ENCODE results near the gene ARMC9.

The ARMC9 gene

DNA sequence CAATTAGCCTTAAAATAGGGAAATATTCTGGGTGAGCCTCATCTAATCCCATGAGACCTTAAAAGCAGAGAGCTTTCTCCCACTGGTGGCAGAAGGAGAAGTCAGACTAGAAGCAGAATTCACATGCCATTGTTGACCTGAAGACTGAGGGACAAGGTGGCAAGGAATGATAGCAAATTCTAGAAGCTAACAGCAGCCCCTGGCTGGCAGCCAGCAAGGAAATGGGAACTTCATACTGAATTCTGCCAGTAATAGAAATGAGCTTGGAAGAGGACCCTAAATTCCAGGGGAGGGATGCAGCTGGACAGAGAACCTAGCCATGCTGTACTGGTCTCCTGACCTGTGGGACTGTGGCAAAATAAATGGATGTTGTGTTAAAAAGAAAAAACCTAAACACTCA is 216.6 kb downstream of the ARMC9 start:
- Mint-ChIP-seq H3K27me3 (peaks cover 22% of the 10 kb centered on the region), H3K27ac (no peak overlapping the region), H3K9me3 (ENCODE audit: low read depth) (peaks cover 4% of the 10 kb centered on the region), H3K4me3 (no peak overlapping the region), H3K36me3 (peaks cover 4% of the 10 kb centered on the region), H3K4me1 (ENCODE audit: low read depth) (peaks cover 5% of the 10 kb centered on the region)

DNA sequence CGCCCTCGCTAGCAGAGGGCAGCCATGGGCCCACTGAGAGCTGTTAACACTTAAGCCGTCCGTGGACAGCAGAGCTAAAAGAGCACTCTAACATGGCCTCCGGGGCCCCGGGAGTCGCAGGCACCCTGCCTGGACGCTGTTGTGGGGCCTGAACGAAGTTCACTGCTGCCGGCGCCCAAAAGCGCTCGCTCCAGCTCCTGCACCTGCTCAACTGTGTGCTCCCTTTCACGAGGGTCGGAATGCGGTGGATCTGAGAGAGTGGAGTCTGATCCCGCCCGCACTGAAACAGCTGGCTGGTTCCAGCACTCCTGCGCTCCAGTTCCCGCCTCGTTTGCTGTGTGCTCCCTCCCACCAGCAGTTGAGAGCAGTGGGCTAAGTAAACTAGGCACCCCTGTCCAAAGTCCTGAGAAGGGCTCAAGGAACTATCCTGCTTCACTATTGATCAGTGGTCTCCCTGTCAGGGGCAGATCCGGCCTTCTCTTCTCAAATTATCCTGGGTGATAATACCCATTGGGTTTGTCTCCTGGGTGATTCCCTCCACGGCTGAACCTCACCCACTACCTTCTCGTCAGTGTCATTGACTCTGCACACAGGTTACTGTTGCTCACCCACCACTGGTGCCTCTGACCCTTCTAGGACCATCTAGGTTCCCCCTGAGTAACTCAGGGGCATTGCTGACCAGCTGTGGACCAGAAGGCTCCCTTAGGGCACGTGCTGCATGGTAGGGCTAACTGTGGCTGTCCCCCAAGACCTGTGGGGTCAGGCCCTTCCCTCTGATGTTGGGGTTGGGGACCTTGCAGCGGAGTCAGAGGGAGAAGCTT is 220.6 kb downstream of the ARMC9 start:
- H3K4me1 Mint-ChIP-seq (ENCODE audit: low read depth): no peaks in the 10 kb centered on the region
- no peak overlapping the region for H3K4me3 Mint-ChIP-seq
- no peaks in the 10 kb centered on the region for H3K9me3 Mint-ChIP-seq (ENCODE audit: low read depth)
- H3K36me3 Mint-ChIP-seq: no peaks in the 10 kb centered on the region
- H3K27ac Mint-ChIP-seq: no peak overlapping the region
- H3K27me3 Mint-ChIP-seq: peaks cover 10% of the 10 kb centered on the region

DNA sequence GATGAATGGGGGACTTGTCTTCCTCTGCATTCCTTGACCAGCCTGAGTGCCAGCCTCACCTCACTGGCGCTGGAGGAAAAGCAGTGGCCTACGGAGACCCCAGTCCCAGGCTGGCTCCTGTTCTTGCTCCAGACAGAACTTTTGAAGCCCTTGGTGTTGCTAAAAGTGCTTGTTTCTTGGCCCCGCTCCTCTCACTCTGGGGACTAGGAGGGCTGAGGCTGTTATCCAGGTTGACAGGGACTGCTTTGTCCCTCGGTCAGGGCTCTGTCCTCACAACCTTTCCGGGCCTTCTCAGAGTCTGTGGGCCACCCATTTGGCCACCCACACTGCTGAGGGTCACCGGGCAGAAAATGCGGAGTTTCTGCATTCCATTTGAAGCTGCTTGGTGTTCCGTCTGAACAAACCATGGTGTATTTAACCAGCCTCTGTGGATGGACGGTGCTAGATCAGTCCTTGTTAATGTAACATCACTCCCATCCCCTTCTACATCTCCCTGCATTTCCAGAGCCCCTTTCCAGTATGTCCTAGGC is 222.7 kb downstream of the ARMC9 start:
- Mint-ChIP-seq H3K4me1 (ENCODE audit: low read depth) (peaks cover 2% of the 10 kb centered on the region), H3K9me3 (ENCODE audit: low read depth) (no peaks in the 10 kb centered on the region), H3K27me3 (peaks cover 5% of the 10 kb centered on the region), H3K27ac (no peak overlapping the region), H3K36me3 (no peaks in the 10 kb centered on the region), H3K4me3 (no peak overlapping the region)

DNA sequence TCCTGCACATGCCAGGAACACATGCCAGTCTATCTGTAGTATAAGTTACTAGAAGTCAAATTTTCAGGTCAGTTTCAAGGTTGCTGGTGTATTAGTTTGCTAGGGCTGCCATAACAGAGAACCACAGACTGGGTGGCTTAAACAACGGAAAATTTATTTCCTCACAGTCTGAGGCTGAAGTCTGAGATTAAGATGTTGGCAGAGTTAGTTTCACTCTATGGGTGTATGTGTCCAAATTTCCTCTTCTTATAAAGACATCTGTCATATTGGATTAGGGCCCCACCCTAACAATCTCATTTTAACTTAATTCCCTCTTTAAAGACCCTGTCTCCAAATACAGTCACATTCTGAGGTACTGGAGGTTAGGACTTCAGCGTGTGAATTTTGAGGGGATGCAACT is 223.6 kb downstream of the ARMC9 start:
- Mint-ChIP-seq H3K4me3 (no peak overlapping the region), H3K27me3 (peaks cover 5% of the 10 kb centered on the region), H3K4me1 (ENCODE audit: low read depth) (peaks cover 4% of the 10 kb centered on the region), H3K9me3 (ENCODE audit: low read depth) (no peaks in the 10 kb centered on the region), H3K36me3 (no peaks in the 10 kb centered on the region), H3K27ac (no peak overlapping the region)

DNA sequence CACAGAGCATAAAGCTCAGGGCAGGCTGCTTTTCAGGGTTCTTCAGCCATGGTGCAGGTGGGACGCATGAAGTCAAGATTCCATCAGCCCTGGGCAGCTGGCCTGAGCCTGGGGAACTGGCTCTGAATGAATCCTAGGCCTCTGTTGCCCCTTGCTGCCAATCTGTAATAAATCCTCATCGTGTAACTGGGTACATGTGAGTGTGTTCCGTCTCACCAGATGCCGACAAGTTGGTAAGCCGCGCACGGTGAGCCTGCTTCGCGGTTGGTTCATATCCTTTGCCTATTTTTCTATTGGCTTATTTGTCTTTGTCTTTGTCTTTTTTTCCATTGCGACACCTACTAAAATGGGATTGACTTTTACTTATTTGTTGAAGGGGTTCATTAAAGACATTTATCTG is 224.7 kb downstream of the ARMC9 start:
- Mint-ChIP-seq H3K4me1 (ENCODE audit: low read depth) (peaks cover 4% of the 10 kb centered on the region), H3K36me3 (no peaks in the 10 kb centered on the region), H3K27me3 (peaks cover 5% of the 10 kb centered on the region)

More for the DNA sequence above, 224.7 kb downstream of the ARMC9 start:
- Mint-ChIP-seq H3K9me3 (ENCODE audit: low read depth) (no peaks in the 10 kb centered on the region), H3K27ac (no peak overlapping the region), H3K4me3 (no peak overlapping the region)

All from activated naive CD8-positive, alpha-beta T cell (primary cell).